GM18526 (cell line): Measurements from ENCODE around the gene SPINK5.

ENCODE experiments used
- POLR2A ChIP-seq: IDR thresholded peaks from 3 replicates; pipeline ENCODE4 v1.6.1; 2011; ENCODE audit not compliant: insufficient read length; ENCODE audit errors: extremely low read depth

Gene SPINK5

GRCh38 chr5:148146487-148146886, 82.7 kb downstream of the SPINK5 start:
- no peak for TF ChIP-seq POLR2A

- no peak for TF ChIP-seq POLR2A
Observed at GRCh38 chr5:148147415-148147814, 83.6 kb downstream of the SPINK5 start.

GRCh38 chr5:148151872-148152271, 88.1 kb downstream of the SPINK5 start:
- TF ChIP-seq POLR2A = no peak

GRCh38 chr5:148152781-148153180, 89.0 kb downstream of the SPINK5 start:
- TF ChIP-seq POLR2A = no peak

- TF ChIP-seq POLR2A = no peak
Observed at GRCh38 chr5:148156609-148157008, 92.8 kb downstream of the SPINK5 start.

GRCh38 chr5:148162038-148162437, 98.3 kb downstream of the SPINK5 start:
- no peak for TF ChIP-seq POLR2A

- TF ChIP-seq POLR2A = no peak
Observed at GRCh38 chr5:148163345-148163744, 99.6 kb downstream of the SPINK5 start.

- no peak for TF ChIP-seq POLR2A
Observed at GRCh38 chr5:148166550-148167283, 102.9 kb downstream of the SPINK5 start.

- no peak for TF ChIP-seq POLR2A
Observed at GRCh38 chr5:148168246-148168645, 104.5 kb downstream of the SPINK5 start, which contains the start of gene SPINK14. SPINK14 (plus strand) TSS chr5:148168546; CDS start chr5:148169733, 1,187 bp downstream.

GRCh38 chr5:148172377-148172776, 108.6 kb downstream of the SPINK5 start:
- no peak for TF ChIP-seq POLR2A

GRCh38 chr5:148176480-148176879, 112.7 kb downstream of the SPINK5 start:
- no peak for TF ChIP-seq POLR2A

GRCh38 chr5:148177207-148177606, 113.4 kb downstream of the SPINK5 start:
- no peak for TF ChIP-seq POLR2A

- no peak for TF ChIP-seq POLR2A
Observed at GRCh38 chr5:148179234-148179824, 115.5 kb downstream of the SPINK5 start.

- no peak for TF ChIP-seq POLR2A
Observed at GRCh38 chr5:148186248-148187003, 122.6 kb downstream of the SPINK5 start.
